GM19351 (cell line): Measurements from ENCODE around the gene RTN4R.

Experiments
- ATAC-seq: cut with Tn5 transposase; IDR thresholded peaks from one replicate; pipeline ENCODE4 v1.9.1; 2021; ENCODE audit warnings: mild to moderate bottlenecking, moderate library complexity; ENCODE audit not compliant: unreplicated experiment

The RTN4R gene

GRCh38 chr22:20243537-20244249, 24.4 kb downstream of the RTN4R start:
- ATAC-seq = no peak

- no peak for ATAC-seq
These were observed 25.0 kb downstream of the RTN4R start for GRCh38 chr22:20243176-20243536.

- no peak for ATAC-seq
These were observed 25.5 kb downstream of the RTN4R start for GRCh38 chr22:20242393-20243175.

- ATAC-seq = no peak
These were observed 26.3 kb downstream of the RTN4R start for GRCh38 chr22:20241579-20242392.

GRCh38 chr22:20240900-20241299, 27.2 kb downstream of the RTN4R start:
- ATAC-seq = no peak

GRCh38 chr22:20240447-20240764, 27.7 kb downstream of the RTN4R start:
- no peak for ATAC-seq

- no peak for ATAC-seq
These were observed 28.3 kb downstream of the RTN4R start for GRCh38 chr22:20239676-20240446.

- ATAC-seq = no peak
These were observed 29.0 kb downstream of the RTN4R start for GRCh38 chr22:20238901-20239675.

- peak; percentile 79 for ATAC-seq
These were observed 29.6 kb downstream of the RTN4R start for GRCh38 chr22:20238536-20238900.

GRCh38 chr22:20237480-20238440, 30.4 kb downstream of the RTN4R start:
- peak; percentile 22 for ATAC-seq

- ATAC-seq = no peak
These were observed 31.9 kb downstream of the RTN4R start for GRCh38 chr22:20236052-20236717.

GRCh38 chr22:20235389-20235991, 32.6 kb downstream of the RTN4R start:
- no peak for ATAC-seq

GRCh38 chr22:20234760-20235388, 33.2 kb downstream of the RTN4R start:
- ATAC-seq = no peak

- ATAC-seq = no peak
These were observed 33.8 kb downstream of the RTN4R start for GRCh38 chr22:20234314-20234682.

GRCh38 chr22:20233351-20234313, 34.5 kb downstream of the RTN4R start:
- no peak for ATAC-seq

- ATAC-seq = no peak
These were observed 35.3 kb downstream of the RTN4R start for GRCh38 chr22:20232781-20233180.

GRCh38 chr22:20232237-20232598, 35.9 kb downstream of the RTN4R start:
- ATAC-seq = no peak
